Superior temporal gyrus (tissue), 1 donor: Measurements from ENCODE around the gene METTL22.
"Not testable (repeated sequence)": the region's sequence is repeated elsewhere in the genome, so short reads cannot be mapped to it uniquely, and the experiment has no call there.

Source experiments
- DNase-seq: peaks from one replicate; pipeline ENCODE4 v3.0.0-alpha.2; 2016; ENCODE audit errors: extremely low spot score

The METTL22 gene

DNA sequence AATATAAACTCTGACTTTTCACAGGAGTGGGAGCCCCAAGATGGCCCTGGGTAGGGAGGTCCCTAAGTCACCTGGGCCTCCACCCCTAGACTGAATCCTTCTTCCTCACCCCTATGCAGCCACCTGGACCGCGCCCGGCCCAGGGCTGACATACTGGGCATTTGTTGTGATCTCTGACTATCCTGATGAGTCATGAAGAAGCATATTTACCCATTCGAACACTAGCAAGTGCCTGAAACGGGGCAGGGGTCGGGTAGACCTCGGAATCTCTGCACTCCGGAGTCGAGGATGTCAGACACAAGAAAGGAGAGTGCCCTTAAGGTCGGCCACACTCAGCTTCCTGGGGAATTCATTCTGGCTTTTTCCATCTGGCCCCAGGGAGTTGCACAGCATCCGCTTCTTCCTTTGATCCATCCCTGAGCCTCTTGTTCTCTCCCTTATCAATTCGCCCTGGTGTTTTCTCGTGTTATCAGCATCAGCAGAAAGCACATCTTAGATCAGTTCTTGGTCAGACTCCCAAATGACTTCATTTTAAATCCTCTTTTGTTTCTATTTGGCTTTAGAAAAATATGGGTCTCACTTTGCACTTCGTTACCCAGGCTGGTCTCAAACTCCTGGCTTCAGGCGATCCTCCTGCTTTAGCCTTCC, 10.4 kb downstream of the METTL22 start:
- no peak for DNase-seq

DNA sequence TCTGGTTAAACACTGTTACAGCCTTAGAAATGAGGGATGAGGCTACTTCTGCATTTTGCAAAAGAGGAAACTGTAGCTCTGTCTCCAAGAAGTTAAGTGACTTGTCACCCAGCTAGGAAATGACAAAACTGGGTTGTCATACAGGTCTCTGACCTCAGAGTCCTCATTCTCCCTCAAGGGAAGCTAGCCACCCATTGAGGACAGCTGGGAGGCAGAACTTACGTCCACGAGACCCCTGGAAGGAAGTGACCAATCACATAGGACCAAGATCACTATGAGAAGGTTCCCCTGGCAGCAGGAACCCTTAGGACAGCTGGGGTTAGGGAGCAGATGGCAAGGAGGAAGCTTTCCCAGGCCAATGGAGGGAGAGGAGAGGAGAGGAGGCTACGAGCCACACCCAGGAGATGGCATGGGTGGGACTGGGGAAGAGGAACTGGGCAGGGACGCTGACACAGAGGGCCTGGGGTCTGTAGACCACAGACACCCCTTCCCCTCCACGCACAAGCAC, 11.2 kb downstream of the METTL22 start:
- DNase-seq, result no peak

DNA sequence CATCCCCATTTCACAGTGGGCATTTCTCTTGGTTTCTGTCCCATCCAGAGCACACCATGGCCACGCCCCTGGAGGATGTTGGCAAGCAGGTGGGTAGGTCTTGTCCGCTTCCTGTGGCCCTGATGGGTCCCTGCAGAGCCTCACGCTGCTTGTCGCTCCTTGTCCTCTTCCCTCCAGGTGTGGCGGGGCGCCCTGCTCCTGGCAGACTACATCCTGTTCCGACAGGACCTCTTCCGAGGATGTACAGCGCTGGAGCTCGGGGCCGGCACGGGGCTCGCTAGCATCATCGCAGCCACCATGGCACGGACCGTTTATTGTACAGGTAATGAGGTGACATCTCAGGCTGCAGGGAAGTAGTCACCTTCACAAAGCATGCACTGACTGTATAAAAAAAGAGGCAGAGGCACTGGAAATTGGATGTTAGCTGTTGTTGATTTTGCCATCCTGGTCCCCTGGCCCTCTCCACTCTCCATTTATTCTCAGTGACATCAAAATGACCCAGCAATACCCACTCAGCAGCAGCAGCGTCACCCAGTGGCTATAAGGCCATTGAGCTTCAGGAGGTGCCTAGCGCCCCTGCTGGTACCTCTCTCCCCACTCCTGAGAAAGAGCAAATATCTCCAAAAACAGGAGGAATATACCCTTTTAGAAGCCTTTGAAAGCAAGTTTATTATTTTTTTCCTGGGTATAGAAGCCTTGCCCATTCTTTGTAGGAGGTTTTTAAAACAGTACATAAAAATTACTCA, 13.7 kb downstream of the METTL22 start:
- no peak for DNase-seq

DNA sequence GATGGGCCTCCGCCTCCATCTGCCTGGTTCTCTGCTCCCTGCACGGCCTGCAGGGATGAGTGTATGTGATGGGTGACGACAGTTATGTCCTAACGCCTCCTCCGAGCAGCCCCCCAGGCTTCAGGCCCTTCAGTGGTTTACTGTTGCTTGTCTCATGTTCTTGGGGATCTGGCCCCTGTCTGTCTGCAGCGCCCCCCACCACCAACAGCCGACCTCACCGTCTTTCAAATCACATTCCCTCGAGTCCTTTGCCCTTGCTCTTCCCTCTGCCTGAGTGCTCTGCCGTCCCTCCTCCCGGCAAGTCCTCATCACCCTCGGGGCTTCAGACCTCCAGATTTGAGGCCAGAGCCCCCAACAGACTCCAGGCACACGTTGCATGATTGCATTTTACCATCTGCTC, 18.2 kb downstream of the METTL22 start:
- no peak for DNase-seq

DNA sequence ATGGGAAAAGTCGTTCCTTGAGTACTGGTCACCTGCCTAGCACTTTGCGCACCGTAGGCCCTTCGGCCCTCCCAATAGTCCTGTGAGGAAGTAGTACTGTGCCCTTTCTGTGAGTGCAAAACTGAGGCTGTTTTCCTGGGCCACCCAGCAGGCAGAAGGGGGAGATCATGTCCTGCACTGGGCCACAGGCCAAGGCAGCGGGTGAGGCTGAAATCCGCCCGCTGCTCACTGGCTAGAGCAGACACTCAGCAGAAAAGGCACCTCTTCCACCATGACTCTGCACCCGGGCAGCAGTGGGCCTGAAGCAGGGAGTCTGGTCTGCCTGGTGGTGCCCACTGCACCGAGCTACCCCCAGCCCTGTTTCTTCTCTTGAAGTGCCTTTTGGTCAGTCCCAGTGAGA, 20.2 kb downstream of the METTL22 start:
- peak; percentile 25 for DNase-seq

DNA sequence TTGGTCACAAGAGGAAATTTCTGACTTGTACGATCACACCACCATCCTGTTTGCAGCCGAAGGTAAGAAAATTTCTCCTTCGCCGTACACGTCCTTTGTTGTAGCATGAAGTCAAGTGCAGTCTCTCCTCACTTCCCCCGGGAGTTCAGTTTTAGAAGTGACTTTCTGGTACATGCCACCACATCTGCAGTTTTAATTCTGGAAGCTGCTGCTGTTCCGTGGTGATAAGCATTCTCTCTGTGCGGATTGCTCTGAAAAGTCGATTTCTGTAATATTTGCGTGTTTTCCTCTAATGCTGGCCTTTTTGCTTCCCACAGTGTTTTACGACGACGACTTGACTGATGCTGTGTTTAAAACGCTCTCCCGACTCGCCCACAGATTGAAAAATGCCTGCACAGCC, 20.6 kb downstream of the METTL22 start:
- DNase-seq, result no peak

DNA sequence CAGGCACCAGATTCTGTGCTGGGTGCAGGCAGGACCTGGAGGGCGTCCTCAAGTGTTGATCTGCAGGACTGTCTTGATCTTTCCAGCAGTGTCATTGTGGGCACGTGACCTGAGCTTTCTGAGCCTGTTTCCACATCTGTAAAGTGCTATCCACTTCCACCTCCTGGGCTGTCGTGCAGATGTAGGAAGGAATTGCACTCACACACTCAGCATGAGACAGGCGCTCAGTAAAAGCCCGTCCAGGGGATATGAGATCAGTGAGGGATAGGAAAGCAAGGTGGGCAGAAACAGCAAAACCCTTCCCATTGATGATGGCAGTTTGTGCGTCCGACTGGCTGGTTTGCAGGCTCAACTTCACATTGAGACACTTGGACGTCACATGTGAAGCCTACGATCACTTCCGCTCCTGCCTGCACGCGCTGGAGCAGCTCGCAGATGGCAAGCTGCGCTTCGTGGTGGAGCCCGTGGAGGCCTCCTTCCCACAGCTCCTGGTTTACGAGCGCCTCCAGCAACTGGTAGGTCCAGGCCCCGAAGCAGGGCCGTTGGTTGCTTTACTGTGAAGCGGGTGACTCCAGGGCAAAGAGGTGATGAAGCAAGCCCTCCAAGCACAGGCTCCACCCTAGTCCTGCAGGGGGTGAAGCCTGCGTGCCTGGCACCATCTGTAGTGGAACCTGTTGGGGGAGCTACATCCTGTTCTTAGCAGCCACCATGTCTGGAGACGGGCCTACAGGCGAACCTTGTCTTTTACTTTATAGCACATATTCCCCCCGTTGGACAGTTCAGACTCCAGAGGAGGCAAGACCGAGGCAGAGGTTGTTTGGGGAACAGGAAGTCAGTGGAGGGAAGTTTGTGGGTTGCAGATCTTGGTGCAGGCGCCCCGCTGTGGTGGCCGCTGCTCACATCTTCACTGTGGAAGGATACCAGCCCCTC, 23.0 kb downstream of the METTL22 start:
- no peak for DNase-seq

DNA sequence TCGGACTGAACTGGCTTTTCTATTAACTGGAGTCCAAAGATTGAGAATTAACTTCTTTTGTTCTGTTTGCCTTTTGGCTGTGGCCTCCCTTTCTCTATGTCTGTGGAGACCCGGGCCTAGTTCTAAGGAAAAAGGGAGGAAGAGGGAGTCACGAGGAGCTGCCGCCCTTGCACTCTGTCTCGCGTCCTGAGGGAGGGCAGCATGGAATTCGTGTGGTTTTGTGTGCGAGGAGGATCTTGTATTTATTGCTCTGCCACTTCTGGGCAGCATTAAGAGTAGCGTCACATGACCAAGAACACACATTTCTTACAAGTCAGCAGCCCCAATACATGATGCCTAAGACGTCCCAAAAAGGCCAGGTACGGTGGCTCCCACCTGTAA, 23.6 kb downstream of the METTL22 start:
- DNase-seq, result no peak

DNA sequence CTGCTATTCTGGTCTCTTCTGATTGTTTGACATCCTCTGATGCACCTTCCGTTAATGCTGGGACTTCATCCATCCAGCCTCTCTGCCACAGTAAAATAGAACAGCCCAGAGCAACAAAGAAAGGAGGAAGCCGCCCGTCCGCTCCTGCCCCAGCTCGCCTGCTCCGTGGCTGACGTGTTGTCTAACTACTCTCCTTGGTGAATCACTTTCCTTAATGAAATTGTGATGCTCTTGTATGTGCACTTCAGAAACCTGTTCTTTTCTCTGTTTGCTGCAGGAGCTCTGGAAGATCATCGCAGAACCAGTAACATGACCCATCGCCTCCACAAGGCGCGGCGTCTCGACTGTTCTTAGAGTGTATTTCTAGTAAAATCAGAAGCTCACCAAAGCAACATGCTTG, 24.3 kb downstream of the METTL22 start:
- DNase-seq, result no peak

DNA sequence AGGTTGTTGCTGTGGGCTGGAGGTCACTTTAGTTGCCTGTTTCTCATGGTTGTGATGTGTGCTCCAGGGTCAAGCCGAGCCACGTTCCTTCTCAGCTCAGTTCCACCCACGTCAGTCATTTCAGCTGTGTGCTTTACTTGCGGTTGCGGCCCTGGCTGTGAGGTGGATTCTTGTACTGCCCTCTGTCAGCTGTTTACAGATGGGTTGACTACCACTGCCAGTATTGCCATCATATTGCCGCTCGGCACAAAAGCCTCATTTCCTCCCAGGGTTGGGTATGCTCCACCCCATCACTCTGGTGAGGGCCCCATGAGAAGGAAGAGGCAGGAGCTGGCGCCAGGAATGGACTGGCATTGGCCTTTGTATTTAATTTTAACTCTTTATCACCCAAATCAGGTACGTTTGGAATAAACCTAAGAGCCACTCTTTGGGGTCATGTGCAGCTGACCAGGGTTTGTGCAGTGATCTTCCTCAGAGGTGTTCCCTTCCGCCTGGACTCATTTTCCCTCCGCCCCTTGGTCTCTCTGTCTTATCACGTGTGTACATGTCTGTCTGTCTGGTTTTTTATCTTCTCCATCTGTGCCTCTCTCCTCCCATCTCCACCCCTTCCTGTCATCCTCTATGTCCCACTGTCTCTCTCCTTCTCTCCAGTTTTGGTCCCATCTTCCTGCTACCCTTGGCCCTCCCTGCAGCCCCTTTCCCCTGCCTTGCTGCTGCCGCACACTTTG, 25.0 kb downstream of the METTL22 start:
- no peak for DNase-seq

DNA sequence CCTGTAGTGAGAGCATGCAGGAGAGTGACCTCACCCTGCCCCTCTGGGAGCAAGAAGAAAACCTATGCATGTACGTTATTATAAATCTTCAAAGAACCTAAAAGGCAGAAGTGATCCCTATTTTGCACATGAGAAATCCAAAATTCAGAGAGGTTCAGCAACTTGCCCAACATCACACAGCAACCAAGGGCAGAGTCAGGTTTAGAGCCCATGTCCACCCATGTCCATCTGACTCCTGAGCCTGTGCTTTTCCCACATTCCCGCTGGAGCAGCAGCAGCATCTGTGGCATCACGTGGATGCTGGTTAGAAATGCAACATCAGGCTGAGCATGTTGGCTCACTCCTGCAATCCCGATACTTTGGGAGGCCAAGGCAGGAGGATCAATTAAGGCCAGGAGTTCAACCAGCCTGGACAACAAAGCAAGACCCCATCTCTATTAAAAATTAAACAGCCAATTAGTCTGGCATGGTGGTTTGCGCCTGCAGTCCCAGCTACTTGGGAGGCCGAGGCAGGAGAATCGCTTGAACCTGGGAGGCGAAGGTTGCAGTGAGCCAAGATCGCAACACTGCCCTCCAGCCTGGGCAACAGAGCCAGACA, 26.3 kb downstream of the METTL22 start:
- DNase-seq, result no peak

DNA sequence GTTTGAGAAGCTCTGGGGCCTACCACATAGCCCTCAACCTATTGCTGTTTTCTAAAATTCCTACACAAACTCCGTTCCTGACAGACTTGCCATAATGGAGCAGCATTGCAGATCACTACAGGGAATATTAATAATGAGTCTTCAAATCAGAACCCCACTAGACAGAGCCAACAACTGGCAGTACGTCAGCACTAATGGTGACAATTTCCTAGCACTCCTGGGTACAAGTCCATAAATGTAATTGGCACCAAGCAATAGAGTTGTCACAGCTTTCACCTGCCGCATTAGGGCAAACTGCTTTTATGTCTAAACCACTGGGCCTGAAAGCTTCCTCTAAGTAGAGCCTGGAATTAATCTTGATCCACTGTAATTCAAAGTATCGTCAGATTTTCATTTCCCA, 27.4 kb downstream of the METTL22 start:
- no peak for DNase-seq

DNA sequence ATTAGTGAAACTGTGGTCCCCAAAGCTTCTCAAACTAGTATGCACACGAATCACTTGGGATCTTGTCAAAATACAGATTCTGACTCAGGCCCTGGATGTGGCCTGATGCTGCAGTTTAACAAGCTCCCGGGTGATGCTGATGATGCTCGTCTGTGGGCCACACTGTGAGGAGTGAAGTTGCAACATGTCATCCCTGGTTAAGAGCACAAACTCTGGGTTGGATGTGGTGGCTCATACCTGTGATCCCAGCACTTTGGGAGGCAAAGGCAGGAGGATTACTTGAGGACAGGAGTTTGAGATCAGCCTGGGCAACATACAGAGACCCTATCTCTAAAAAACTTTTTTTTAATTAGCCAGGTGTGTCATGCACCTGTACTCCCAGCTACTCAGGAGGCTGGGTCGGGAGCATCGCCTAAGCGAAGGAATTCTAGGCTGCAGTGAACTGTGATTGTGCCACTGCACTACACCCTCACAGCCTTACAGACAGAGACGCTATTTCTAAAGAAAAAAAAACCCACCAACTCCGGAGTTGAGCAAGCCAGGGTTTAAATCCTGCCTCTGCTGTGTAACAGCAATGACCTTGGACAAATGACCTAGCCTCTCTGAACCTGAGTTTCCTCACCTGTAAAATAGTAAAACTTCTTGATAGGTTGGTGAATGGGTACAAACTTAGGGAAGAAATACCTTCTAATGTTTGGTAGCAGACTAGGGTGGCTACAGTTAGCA, 28.5 kb downstream of the METTL22 start:
- no peak for DNase-seq

DNA sequence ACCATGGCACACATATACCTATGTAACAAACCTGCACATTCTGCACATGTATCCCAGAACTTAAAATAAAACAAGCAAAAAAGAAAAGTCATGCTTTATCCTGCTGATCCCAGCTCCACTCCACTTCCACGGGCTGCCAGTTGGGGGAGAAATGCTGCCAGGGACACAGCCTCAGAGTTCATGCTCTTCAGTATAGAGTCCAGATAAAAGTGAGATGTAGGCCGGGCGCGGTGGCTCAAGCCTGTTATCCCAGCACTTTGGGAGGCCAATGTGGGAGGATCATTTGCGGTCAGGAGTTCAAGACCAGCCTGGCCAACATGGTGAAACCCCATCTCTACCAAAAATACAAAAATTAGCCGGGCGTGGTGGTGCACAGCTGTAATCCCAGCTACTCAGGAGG, 30.5 kb downstream of the METTL22 start:
- DNase-seq, result not testable (repeated sequence)

DNA sequence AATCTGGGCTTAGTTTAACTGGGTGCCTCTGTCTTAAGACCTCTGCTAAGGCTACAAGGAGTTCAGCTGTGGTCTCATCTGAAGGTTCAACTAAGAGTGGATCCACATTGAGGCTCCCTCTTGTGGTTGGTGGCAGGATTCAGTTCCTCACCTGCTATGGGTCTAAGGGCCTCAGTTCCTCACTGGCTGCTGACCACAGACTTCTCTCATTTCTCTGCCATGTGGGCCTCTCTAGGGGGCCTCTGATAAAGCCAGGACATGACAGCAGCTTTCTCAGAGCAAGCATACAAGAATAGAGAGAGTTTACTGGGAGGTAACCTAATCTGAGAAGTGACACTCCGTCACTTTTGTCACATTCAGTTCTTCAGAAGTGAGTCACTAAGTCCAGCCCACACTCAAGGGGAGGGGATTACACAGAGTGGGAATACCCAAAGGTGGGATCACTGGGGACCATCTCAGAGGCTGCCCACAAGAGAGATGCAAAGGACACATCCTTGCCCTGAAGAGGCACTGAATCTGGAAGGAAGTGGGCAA, 33.8 kb downstream of the METTL22 start:
- no peak for DNase-seq

DNA sequence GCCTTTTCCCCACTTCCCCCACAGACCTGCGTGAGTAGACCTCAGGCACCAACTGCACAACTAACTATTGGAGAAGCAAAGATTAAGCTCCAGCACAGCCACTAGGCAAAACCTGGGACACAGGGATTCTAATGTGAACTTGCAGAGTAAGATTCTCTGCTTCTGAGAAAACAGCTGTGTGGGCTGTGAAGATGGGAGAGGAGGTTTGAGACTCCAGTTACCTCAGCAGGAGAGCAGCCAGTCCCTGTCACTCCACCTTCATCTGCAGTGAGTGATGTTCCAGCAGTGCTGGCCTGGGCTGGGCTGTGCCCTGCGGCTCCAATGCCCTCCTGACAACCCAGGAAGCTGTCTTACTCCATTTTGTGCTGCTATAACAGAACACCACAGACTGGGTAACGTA, 34.9 kb downstream of the METTL22 start:
- DNase-seq, result no peak

DNA sequence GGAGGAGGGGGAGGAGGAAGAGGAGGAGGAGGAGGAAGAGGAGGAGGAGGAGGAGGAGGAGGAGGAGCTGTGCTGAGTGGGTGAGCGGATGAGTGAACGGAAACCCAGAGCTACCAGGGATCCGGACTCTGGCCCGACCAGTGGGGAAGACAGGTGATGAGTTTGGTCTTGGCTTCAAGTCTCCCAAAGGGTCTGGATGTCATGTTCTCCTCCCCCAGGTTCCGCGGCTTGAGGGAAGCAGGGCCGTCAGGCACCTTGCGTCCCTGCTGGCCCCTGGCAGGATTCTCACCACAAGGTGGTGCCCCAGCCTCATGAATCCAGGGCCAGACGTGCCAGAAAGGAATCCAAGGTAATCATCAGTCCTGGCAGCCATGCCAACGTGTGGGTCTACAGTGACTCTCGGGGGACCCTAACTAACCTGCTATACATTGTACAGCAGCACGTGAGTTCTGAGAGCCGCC, 39.4 kb downstream of the METTL22 start:
- peak; percentile 80 for DNase-seq

DNA sequence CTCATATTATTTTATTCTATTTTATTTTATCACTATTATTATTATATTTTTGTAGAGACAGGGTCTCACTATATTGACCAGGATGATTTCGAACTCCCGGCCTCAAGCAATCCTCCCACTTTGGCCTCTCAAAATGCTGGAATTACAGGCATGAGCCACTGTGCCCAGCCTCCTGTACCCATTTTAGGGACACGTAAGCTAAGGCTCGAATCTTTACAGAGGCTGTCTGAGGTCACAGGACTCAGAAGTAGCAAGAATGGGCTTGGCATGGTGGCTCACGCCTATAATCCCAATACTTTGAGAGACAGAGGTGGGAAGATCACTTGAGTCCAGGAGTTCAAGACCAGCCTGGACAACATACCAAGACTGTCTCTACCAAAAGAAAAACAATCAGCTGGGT, 40.2 kb downstream of the METTL22 start:
- no peak for DNase-seq

DNA sequence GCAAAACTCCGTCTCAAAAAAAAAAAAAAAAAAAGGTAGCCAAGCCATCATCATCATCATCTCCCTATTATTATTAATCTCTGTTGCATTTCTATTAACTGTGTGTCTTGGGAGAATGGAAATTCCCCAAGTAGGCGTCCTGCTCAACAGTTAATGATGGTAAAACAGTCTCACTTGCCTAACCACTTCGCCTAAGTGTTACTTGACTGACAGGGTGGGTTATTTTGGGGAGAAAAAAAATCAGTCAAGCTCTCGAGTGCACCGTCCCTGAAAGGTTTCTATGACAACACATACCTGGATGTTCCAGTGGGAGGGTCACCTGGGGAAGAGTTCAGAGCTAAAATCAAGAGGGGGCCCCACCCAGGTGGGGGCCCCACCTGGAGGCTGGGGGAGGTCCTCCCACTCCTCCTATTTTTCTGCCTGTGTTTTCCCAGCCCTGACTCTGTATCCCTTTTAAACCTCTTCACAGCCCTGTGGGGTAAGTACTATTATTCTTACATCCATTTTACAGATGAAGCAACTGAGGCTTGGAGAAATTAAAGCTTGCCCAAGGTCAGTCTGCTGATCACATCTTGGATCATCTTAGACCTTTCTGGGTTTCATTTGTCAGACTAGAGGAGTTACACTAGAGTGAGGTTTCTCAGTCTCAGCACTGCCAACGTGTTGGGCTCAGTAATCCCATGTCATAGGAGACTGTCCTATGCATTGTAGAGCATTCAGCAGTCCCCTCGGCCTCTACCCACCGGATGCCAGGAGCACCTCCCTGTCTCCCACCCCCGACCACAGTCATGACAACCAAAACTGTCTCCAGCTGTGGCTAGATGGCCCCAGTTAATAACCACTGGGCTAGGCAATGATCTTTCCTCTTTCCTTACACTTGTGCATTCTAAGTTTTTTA, 41.9 kb downstream of the METTL22 start:
- DNase-seq, result no peak
